SK-N-DZ (cell line): Measurements from ENCODE around the gene MOB3A.
"Not testable (repeated sequence)": the region's sequence is repeated elsewhere in the genome, so short reads cannot be mapped to it uniquely, and the experiment has no call there.

ENCODE experiments used
- DNase-seq: peaks from one replicate; pipeline ENCODE4 v3.0.0-alpha.2; 2015; ENCODE audit warnings: low spot score
- small RNA-seq, 2 experiments: library from RNA; depleted of rRNA; stranded (forward); fragments of <200 nt; gene quantifications; one replicate each; pipeline ENCODE3, GENCODE V24; 2014

MOB3A gene

GRCh38 chr19:2034253-2034652 is 61.9 kb downstream of the MOB3A start:
- DNase-seq = not testable (repeated sequence)

DNA sequence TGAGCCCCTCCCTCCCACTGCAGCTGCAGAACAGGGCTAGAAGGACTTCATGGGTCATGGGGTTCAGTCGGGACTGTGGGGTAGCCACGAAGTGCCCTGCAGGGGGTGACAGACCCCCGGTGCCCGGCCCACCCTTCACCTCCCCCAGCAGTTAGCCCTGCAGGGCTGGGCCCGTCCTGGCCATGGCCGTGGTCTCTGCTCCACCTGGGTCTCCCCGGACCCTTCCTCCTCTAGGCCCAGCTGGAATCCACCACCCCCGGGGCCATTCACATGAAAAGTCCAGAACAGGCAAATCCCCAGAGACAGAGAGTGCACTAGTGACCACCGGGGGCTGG is 62.3 kb downstream of the MOB3A start:
- no peak for DNase-seq

GRCh38 chr19:2033115-2033824 is 62.9 kb downstream of the MOB3A start:
- no peak for DNase-seq

DNA sequence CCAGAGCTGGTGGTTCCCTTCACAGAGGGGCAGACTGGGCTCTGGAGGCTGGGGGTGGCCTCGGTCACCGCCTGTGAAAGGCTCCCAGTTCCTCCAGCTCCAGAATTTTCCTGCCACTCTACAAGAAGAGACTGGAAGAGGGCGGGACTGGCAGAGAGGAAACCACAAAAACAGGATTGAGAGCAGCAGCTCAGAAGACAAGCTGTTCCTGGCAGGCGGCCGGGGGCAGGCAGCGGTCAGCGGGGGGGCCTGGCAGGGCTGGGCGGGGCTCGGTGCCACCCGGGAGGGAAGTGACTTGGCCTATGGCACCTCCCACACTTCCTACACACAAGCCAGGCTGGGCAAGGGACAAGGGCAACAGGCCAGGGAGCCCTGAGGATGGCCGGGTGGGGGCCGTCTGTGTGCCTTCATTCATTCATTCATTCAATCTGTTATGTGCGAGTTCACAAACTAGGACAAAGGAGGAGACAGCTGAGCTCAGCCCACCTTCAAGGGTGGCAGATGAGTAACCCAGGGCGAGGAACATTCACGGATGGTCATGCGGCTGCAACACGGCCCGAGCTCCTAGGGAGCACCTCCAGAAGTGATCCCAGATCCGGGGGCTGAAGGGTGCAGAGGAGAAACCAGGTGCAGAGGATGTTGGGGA is 63.7 kb downstream of the MOB3A start:
- DNase-seq = no peak

- DNase-seq = no peak
Measured at GRCh38 chr19:2027361-2027760, 68.8 kb downstream of the MOB3A start.

DNA sequence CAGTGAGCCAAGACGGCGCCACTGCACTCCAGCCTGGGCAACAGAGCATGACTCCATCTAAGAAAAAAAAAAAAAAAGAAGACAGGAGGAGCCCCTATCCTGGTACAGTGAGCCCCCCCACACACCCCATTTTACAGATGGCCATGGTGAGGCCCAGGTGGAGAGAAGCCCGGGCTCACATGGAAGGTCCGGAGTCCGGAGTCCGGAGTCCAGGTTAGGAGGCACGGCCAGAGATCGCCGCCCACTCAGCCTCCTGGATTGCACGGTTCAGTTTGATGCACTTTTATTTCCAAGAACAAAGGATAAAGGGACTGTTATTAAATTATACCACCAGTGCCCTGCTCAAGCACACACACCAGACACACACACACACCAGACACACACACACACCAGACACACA is 69.4 kb downstream of the MOB3A start:
- no peak for DNase-seq

- DNase-seq = no peak
Measured at GRCh38 chr19:2022289-2022688, 73.8 kb downstream of the MOB3A start.

- no peak for DNase-seq
Measured at GRCh38 chr19:2021453-2022140, 74.5 kb downstream of the MOB3A start.

Small RNA genes lying within 50 kb of the gene (small RNA-seq; reads per million reads assigned to genes)
- 0 reads per million in 2 experiments for gene AC007136.1
